Measurements from ENCODE around the gene PRKCZ.

- TF ChIP-seq CTCF (IDR thresholded peaks at IDR 0.05), result no peak
- no peak for TF ChIP-seq POLR2A (IDR thresholded peaks at IDR 0.05)
Observed at GRCh38 chr1:2185880-2186855, 136.0 kb downstream of the PRKCZ start.
